Hepatic stellate cell (primary cell): ENCODE results near the gene UVSSA.

Source experiments
- DNase-seq: peaks from one replicate; pipeline ENCODE4 v3.0.0; 2011; ENCODE audit warnings: low spot score

UVSSA gene

DNA sequence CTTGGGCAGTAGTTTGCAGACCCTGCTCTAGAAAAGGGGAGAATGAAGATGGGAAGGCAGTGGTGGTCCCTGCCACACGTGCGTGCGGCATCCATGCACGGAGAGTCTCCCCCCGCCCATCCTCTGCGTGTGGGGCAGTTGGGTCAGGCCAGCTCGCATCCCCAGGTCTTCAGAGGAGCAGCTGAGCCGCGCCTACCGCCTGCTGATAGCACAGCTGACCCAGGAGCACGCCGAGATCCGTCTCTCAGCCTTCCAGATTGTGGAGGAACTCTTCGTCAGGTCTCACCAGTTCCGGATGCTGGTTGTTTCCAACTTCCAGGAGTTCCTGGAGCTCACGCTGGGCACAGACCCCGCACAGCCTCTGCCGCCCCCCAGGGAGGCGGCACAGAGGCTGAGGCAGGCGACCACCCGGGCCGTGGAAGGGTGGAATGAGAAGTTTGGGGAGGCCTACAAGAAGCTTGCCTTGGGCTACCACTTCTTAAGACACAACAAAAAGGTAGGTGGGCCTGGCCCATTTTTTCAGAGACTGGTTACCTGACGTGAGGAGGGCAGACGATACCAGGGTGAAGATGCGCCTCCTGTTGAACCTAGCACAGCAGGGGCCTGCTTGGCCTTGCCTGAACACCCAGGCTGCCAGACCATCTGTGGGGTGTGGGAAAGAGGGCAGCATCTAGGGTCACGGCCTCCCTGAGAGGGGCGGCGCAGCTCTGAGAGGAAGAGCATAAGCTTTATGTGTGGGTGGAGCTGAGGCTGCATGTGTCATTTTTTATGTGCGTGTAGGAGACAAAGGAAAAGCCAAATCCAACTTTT lies 2.6 kb downstream of the UVSSA start:
- DNase-seq: no peak

DNA sequence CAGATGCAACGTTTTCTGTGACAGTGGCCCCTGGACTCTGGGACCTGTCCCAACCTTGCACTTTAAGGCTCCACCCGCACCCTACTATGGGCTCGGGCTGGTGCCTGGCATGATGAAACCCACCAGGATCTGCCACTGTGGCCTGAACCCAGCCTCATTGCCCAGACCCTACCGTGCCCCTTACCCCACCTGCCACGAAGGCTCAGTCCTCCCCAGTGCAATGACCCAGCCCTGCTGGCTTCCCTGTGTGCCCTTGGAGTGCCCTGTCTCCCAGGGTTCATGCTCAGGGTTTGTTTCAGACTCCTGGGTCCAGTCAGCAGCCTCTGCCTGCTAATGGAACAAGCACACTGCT lies 3.1 kb downstream of the UVSSA start:
- no peak for DNase-seq

DNA sequence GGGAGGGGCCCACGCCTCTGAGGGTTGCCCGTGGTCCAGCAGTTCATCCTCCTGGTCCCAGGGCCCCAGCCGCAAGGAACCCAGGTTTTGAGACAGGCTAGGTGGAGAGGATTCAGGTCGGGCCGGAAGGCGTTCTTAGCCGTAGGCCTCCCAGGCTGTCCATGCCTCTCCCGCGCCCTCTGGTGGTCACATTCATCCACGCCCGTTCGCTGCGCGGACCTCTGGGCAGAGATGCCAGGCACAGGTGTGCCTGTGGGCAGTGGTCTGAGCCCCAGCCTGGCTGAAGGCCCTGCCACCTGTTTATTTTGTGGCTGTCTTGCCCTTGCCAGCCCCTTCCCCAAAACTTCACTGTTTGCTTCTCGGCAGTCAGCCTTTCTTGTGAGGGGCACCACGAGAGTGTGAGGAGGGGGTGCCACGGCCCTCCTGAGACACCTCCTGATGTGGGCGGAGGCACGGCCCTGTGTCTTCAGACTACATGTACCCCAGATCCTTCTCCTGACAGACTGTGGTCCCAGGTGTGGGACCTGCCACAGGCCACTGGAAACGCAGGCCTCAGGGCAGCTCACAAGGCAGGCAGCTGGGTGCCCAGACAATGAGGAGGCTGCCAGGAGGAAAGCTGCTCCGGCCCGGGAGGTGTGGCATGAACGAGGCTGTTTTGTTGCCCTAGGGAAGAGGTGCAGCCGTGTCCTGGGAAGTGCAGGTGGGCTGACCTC lies 5.0 kb downstream of the UVSSA start:
- DNase-seq: peak; percentile 86

DNA sequence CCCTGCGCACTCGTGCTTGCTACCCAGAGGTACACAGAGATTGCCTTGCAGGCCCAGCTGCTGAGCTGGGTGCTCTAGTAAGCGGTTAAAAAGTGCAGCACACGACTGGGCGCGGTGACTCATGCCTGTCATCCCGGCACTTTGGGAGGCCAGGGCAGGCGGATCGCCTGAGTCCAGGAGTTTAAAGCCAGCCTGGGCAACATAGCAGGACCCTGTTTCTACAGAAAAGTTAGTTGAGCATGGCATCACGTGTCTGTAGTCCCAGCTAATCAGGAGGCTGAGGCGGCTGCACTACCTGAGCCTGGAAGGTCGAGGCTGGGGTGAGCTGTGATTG lies 5.5 kb downstream of the UVSSA start:
- DNase-seq: no peak

DNA sequence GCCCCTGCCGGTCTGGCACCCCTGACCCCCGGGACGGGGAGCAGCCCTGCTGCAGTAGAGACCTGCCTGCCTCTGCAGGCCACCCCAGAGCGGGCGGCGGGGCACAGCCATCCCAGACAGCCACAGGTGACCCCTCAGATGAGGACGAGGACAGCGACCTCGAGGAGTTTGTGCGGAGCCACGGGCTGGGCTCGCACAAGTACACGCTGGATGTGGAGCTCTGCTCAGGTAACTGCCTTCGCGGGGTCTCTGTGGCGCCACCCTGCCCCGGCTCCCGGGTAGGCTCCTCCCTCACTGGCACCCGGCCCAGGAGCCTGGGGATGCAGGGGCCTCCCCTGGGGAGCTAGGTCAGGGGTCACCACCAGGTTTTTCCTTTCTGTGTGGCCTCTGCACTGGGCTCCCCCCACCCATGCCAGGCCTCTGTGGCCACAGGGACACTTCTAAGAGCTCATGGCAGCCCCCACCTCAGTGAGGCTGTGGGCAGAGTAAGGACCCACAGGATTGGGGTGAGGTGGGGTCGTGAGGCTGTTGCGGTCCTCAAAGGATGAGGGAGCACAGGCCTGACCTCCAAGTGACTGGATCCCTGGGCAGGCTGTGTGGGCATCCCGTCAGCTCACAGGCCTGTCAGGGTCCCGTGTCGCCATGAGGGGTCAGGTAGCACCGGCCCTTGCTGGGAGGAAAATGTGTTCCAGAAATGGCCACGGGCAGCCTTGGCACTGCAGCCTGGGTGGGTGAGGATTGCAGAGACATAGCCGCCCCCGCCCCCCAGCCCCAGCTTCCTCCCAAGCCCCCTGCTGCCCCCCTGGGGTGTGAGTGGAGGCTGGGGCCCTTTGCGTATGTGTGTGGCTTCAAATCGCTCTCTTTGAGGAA lies 6.4 kb downstream of the UVSSA start:
- no peak for DNase-seq

DNA sequence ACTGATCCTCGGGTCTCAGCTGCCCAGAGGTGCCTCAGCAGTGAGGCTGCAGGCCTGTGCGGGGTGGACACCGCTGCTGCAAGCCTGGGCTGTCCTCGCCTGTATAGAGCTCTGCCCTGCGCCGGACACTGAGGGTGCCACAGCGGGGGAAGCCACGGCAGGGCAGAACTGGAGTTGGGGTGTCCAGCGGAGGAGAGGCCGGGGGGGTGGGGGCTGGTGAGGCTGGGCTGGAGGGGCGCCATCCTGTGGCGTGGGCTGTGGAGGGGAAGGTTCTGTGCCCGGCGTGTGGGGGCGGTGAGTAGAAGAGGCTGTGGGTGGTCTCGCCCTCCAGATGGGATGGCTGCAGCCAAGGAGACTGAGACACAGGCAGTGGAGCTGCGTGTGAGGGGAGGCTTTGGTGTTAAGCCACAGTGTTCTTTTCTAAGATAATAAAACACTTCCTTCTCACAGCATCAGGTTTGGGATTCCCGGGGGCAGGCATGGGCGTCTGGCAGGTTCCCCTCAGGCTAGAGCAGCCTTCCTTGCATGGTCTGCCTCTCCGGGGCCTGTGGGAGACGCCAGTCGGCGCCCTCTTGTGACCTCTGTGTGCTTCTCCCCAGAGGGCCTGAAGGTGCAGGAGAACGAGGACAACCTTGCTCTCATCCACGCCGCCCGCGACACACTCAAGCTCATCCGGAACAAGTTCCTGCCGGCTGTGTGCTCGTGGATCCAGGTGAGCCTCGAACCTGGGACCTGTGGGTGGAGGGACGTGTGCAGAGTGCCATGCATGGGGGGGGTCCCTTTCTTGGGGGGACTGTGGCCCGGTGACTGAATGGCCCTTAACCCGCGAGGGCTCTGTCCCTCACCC lies 7.4 kb downstream of the UVSSA start:
- DNase-seq: no peak

DNA sequence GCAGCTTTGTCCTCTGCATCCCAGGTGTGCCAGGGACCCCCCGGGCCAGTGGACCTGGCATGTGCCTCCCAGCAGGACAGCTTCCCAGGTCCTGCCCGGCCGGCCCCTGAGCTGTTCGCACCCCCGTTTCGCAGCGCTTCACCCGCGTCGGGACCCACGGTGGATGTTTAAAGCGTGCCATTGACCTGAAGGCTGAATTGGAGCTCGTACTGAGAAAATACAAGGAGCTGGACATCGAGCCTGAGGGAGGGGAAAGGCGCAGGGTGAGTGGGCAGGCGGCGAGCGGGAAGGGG lies 7.9 kb downstream of the UVSSA start:
- no peak for DNase-seq

DNA sequence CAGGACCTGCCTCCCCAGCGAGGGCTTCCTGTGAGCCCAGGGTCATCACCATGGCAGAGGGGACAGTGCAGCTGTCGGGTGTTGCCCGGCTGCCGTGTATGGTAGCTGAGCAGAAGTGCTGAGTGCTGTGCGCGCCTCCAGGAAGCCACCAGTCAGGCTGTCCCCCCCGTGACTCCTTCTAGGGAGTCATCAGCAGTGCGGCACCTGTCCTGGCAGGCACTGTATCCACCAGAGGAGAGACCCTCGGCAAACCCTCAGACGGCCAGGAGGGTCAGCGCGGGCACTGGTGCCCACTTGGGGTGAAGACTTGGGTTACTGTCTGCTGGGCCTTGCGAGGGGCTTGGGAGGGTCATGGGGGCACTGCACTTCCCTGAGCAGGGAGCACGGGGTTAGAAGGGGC lies 8.4 kb downstream of the UVSSA start:
- DNase-seq: no peak

DNA sequence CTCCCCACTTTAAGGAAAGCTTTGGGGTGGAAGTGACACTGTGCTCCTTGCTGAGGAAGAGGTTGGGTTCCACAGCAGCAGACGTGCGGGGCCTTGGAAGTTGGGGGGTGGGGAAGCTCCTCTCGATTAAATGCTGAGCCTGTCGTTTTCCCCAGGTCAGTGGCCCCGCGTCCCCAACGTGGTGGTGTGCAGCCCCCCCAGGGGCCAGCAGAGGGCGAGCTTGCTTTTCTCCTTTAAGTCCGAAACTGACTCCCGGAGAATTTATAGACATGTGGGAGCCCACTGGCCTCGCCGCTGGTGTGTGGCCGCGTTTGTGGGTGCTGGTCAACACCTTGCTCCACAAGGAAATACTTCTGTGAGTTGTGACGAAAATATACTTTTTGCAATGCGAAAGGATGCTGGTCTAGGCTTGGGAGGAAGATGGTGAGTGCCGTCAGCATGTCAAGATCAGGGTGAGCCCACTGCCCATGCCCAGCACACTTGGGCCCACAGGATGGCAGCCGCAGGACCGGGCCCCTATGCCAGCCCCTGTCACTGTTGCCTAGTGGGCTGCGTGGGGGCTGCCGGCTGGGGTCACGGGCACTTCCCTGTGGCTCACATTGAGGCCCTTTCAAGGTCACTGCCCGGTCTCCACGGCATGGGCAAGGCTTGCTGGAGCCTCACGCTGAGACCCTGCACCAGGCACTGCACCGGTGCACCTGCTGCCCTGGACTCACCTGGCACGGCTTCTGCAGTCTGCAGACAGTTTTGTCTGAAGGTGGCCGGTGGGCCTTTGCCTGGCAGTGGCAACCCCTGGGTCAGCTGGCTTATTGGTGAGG lies 9.4 kb downstream of the UVSSA start:
- DNase-seq: peak; percentile 78

DNA sequence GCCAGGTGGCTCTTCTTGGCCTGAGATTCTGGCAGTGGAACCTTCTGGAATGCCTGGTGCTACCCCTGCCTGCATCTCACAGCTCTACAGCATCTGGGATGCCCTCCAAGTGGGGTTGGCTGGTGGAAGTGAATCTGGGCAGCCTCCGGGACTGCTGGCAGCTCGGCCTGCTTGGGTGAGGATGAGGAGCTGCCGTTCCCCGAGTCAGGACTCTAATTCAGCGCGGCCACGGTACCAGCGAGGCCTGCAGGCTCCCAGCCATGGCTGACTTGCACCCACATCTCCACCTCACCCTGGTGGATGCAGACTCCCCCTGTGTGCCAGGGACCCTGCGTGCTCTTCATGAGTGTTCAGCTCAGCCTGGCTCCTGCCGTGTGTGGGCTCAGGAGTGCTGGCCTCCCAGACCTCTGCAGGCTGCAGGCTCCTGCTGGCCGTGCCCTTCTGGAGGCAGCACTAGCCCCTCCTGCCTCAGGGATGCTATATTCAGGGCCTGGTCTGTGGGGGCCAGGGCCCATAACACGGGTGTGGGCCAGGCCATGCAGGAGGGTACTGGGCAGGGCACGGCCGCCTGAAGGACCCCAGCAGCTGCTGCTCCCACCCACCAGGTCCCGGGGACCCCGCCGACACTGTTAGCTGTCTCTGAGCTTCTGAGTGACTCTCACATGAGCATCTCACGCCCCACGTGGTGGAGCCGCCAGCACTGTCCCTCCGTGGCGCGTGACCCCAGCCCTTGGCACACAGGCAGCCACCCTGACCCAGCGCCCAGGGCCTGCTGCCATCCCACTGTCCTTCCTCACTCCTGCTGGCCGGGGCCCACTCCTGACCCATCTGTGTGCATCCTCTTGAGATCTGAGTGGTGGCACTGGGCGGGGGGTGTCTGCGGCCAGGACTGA lies 10.6 kb downstream of the UVSSA start:
- DNase-seq: no peak

DNA sequence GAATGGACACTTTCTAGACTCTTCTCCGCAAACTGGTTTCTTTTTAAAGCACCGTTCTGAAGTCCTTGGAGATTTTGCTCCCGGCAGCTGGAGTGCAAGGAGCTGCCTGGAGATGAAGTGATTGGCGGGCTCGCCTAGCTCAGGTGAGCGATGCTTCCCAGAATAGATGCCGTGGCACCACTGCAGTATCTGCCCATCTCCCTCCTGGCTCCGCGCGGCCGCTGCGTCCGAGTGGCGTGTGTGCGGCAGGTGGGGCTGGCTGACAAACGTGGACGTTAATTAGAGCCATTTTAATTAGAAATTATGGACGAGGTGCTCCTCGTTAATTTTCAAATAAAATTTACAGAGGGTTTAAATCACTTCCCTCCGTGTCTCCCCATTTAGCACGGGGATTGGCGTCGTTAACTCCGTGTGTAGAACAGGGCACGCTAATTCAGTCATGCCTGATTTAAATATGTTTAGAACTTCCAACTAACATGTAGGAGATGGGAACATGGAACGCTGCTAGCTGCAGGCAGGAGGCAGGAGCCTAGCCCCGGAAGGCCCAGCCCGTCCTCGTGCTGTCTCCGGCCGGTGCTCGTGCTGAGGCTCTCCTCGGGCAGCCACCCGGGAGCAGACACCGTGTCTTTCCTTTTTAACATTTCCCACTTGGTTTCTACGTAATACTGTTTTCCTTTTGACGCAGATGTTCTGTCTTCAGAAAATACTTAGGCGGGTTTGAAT lies 11.6 kb downstream of the UVSSA start:
- DNase-seq: no peak

DNA sequence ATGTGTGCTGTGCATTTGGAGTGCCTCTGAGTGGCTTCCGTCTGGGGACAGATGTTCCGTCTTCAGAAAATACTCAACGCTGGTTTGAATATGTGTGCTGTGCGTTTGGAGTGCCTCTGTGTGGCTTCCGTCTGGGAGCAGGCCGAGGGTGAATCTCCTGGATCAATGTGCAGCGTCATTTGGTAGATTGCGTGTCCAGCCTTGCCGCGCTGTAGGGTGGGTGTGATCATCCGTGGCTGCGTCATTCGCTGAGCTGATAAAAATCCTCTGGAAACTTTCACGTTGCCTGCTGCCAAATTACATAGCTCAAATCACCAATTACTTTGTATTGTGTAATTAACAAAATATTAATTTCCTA lies 12.1 kb downstream of the UVSSA start:
- DNase-seq: no peak

DNA sequence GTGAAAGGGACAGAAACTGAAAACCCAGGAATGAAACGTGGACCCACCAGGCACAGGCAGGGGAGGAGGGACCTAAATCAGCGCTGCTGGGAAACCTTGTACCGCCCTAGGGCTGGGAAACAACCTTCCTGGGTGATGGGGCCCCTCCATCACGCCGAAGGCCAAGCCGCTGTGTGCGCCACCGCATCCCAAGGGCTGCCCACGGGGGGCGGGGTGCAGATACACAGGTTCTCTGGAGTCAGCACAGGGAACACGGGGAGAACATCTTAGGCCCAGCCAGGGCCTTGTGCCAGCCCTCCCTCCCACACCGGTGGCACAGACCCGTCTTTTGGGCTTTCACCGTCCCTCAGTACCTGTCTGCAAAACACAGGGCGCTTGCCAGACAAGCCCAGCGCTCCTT lies 13.0 kb downstream of the UVSSA start:
- DNase-seq: no peak

DNA sequence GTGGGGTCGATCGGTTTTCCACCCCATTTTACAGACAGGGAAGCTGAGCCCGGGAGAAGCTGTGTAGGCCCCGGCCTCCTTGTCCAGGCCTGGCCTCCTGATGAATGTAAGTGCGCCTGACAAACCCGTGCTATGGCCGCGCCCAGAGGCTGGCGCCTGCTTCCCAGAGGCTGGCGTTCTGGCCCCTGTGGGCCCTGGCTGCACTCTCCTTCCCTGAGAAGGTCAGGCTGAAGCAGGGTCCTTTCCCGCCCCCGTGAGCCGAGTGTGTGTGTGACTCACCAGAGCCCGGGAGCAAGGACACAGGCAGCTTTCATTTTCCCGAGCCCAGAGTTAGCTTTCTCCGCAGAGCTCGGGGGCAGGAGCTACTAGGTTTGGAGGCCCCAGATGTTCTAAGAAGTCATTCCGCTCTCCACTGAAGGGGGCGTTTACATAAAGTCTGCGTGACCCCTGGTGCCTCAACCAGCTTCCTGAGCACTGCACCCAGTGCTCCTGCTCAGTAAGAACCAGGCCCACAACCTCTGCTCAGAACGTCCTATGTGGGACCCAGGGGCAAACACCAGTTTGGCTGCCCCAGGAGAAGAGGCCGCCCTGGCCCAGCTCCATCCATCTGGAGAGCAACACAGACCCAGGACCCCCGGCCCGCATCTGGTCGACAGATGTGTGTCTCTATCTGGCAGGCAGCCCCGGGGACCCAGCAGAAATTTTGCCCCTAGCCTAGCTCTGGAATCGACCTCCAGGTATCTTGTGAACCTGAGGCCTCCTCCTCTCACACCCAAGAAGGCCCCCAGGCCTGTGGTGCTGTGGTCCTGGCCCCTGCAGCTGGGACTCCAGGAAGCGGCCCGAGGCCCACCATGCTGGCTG lies 13.6 kb downstream of the UVSSA start:
- DNase-seq: no peak

DNA sequence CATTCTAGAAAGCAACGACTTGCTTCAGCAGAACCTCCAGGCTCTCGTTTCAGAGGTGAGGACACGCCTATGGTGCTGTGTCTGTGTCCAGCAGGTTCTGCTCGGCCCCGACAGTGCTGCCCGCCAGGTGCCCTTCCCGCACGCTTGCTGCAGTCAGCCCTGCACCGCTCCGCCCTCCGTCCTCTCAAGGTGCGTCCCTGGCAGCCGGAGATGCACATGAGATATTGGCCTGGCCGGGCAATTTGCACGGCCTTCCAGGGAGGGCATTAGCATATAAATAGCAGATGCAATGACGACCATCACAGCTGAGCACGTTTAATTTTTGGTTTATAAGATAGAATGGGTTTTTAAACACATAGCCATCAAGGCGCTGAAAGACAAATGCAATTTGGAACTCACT lies 14.4 kb downstream of the UVSSA start:
- DNase-seq: no peak

DNA sequence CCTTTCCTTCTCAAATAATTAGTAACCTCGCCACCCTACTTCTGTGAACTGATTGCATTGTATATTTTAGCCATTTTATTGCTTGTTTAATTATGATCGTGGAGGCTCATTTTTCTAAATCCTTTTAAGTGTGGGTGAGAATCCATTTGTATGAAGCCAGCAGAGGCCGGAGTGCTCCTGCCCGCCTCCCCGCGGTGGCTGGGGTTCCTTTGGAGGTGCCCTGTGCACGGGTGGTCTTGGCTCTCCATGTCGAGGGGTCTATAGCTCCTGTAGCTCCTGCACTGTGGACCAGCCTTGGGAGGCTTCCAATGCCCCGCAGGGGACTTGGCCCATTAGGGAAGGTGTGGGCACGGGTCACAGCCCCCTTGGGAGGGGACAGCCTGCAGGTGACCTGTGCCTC lies 15.0 kb downstream of the UVSSA start:
- DNase-seq: no peak

DNA sequence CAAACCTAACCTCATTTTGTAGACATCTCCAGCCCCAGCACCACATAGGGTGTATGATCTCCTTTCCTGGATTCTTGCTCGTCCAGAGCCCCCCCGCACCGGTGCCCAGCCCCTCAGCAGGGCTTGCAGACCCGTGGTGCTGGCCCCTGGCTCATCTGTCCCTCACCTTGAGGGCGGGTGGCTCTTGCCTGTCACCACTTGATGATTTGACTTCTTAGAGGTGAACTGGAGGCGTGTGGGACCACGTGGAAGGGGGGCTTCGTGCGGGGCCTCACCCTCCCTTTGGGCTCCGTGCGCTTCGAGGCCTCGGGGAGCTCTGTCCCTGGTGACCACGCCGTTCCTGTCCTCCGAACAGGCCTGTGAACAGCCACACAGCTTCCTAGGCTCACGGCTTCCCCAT lies 15.5 kb downstream of the UVSSA start:
- DNase-seq: no peak

DNA sequence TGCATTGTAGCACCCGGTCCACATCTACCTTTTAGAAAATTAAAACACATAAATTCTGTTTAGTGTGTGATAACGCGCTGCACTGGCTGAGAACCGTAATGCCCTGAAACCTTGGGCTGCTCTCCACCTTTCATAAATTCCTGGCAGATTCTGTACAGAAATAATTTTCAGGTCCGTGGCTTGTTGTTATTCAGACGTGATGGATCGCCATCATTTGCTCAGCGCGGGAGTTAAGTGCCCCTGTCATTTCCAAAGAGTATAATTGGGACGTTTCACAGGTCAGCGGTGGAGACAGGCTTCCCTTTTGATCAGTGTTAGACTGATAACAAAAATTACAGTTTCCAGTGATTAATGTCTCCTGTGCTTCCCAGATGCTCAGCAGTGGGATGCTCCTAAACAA lies 16.5 kb downstream of the UVSSA start:
- no peak for DNase-seq

DNA sequence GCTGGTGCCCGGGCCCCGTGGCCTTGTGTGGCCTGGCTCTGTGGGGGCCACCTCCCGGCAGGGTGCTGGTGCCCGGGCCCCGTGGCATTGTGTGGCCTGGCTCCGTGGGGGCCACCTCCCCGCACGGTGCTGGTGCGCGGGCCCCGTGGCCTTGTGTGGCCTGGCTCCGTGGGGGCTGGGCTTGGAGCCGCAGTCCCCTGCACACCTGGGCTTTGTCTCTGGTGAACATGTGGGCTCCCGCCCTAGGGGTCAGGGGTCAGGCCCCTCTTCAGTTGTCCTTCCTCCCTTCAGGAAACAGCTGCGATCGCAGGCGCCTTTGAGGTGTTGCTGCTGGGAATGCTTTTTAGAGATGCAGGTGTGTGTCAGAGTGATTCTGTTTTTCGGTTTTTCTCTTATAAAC lies 17.2 kb downstream of the UVSSA start:
- no peak for DNase-seq
